Trophoblast cell (in vitro differentiated cells and primary cell): ENCODE data around the gene PHYHIPL.

Experiments
- DNase-seq, 2 donors: peaks; one replicate each; pipeline ENCODE4 v3.0.0-alpha.2; 2016
- H2AFZ ChIP-seq: 2 replicates; pipeline ENCODE4 v1.6.1; 2013; ENCODE audit warnings: low read length, moderate library complexity, mild to moderate bottlenecking; ENCODE audit not compliant: insufficient read depth, poor library complexity
- H2AK5ac ChIP-seq: 2 replicates; pipeline ENCODE4 v1.6.1; 2013; ENCODE audit warnings: mild to moderate bottlenecking, low read length
- H2BK120ac ChIP-seq: 2 replicates; pipeline ENCODE4 v1.6.1; 2013; ENCODE audit warnings: low read length, mild to moderate bottlenecking, moderate library complexity; ENCODE audit not compliant: insufficient read depth, poor library complexity
- H2BK12ac ChIP-seq: 2 replicates; pipeline ENCODE4 v1.6.1; 2013; ENCODE audit warnings: mild to moderate bottlenecking, low read length, moderate library complexity
- H2BK5ac ChIP-seq: 2 replicates; pipeline ENCODE4 v1.6.1; 2013; ENCODE audit warnings: low read length, low read depth, moderate library complexity, mild to moderate bottlenecking; ENCODE audit not compliant: poor library complexity
- H3K14ac ChIP-seq: 2 replicates; pipeline ENCODE4 v1.6.1; 2013; ENCODE audit warnings: mild to moderate bottlenecking, low read length
- H3K18ac ChIP-seq: 2 replicates; pipeline ENCODE4 v1.6.1; 2013; ENCODE audit warnings: mild to moderate bottlenecking, low read length
- H3K23ac ChIP-seq: 2 replicates; pipeline ENCODE4 v1.6.1; 2013; ENCODE audit warnings: low read length
- H3K27ac ChIP-seq: 2 replicates; pipeline ENCODE4 v1.5.1; 2013; ENCODE audit warnings: low read depth, mild to moderate bottlenecking, inconsistent platforms, low read length, moderate library complexity
- H3K27me3 ChIP-seq: 2 replicates; pipeline ENCODE4 v1.6.1; 2013; ENCODE audit warnings: inconsistent platforms, mild to moderate bottlenecking, low read length, moderate library complexity; ENCODE audit not compliant: insufficient read depth
- H3K36me3 ChIP-seq, 2 experiments: 1 replicate in 1 of 2; 2 replicates in 1 of 2; pipeline ENCODE4 v1.6.1; 2013; ENCODE audit warnings: low read length in 2 of 2, mild to moderate bottlenecking in 2 of 2, moderate library complexity in 1 of 2; ENCODE audit not compliant: insufficient read depth in 2 of 2, control insufficient read depth in 1 of 2
- H3K4ac ChIP-seq: 2 replicates; pipeline ENCODE4 v1.6.1; 2013; ENCODE audit warnings: low read depth, mild to moderate bottlenecking, low read length, moderate library complexity
- H3K4me1 ChIP-seq, 2 experiments: 1 replicate in 1 of 2; 2 replicates in 1 of 2; pipeline ENCODE4 v1.6.1; 2013; ENCODE audit warnings: low read length in 2 of 2, mild to moderate bottlenecking in 2 of 2, moderate library complexity in 1 of 2; ENCODE audit not compliant: insufficient read depth in 2 of 2, control insufficient read depth in 1 of 2
- H3K4me2 ChIP-seq: 2 replicates; pipeline ENCODE4 v1.6.1; 2013; ENCODE audit warnings: inconsistent platforms, mild to moderate bottlenecking, low read length, moderate library complexity
- H3K4me3 ChIP-seq: 2 replicates; pipeline ENCODE4 v1.5.1; 2013; ENCODE audit warnings: mild to moderate bottlenecking, low read depth, low read length, inconsistent platforms
- H3K79me1 ChIP-seq: one replicate; pipeline ENCODE4 v1.6.1; 2013; ENCODE audit warnings: low read length
- H3K79me2 ChIP-seq: 2 replicates; pipeline ENCODE4 v1.6.1; 2013; ENCODE audit warnings: low read length, mild to moderate bottlenecking; ENCODE audit not compliant: control insufficient read depth, insufficient read depth, poor library complexity
- H3K9ac ChIP-seq: 2 replicates; pipeline ENCODE4 v1.6.1; 2013; ENCODE audit warnings: mild to moderate bottlenecking, low read length
- H3K9me3 ChIP-seq: 2 replicates; pipeline ENCODE4 v1.6.1; 2013; ENCODE audit warnings: low read depth, mild to moderate bottlenecking, control low read depth, inconsistent platforms, low read length; ENCODE audit not compliant: insufficient read depth
- H4K12ac ChIP-seq: 2 replicates; pipeline ENCODE4 v1.6.1; 2013; ENCODE audit warnings: low read depth, mild to moderate bottlenecking, low read length, moderate library complexity
- H4K8ac ChIP-seq: 2 replicates; pipeline ENCODE4 v1.6.1; 2013; ENCODE audit warnings: low read depth, mild to moderate bottlenecking, low read length, moderate library complexity
- H4K91ac ChIP-seq: one replicate; pipeline ENCODE4 v1.6.1; 2013; ENCODE audit warnings: low read depth, mild to moderate bottlenecking, low read length, moderate library complexity
- WGBS: extraction: QIAGEN DNeasy Blood & Tissue Kit; methylation state at CpG from one replicate; pipeline ENCODE4 v1.1.7; 2013; ENCODE audit warnings: missing lambda C conversion rate; ENCODE audit not compliant: insufficient read length, insufficient coverage; ENCODE audit errors: extremely low coverage; 5-methylcytosine and 5-hydroxymethylcytosine counted together

The PHYHIPL gene

GRCh38 chr10:59290448-59290847, 114.0 kb downstream of the PHYHIPL start:
- no peak overlapping the region for H2BK5ac ChIP-seq
- H3K9me3 ChIP-seq, result no peaks in the 10 kb centered on the region
- no peak overlapping the region for H3K4me2 ChIP-seq
- H4K91ac ChIP-seq, result no peak overlapping the region
- no peaks in the 10 kb centered on the region for H3K79me1 ChIP-seq
- H3K14ac ChIP-seq, result no peak overlapping the region
- no peaks in the 10 kb centered on the region for H3K4me1 ChIP-seq
- H3K36me3 ChIP-seq, result no peaks in the 10 kb centered on the region
- no CpG with 5 or more reads among the region's 4 CpGs for WGBS
- no peaks in the 10 kb centered on the region for H3K79me2 ChIP-seq
- H2AFZ ChIP-seq, result no peak overlapping the region
- no peak overlapping the region for H3K27ac ChIP-seq
- no peak overlapping the region for H3K23ac ChIP-seq
- no peak overlapping the region for H3K9ac ChIP-seq
- no peak overlapping the region for H2AK5ac ChIP-seq
- H3K4me3 ChIP-seq, result no peak overlapping the region
- DNase-seq, result peak in 1 of 2 donors; percentile 15
- no peaks in the 10 kb centered on the region for H3K27me3 ChIP-seq
- no peak overlapping the region for H3K4ac ChIP-seq
- no peak overlapping the region for H4K8ac ChIP-seq
- H3K18ac ChIP-seq, result no peak overlapping the region
- H2BK12ac ChIP-seq, result no peak overlapping the region
- H4K12ac ChIP-seq, result no peak overlapping the region
- H2BK120ac ChIP-seq, result no peak overlapping the region
